Measurements from ENCODE around the gene AMPH.

GRCh38 chr7:38429057-38429456 lies 202.1 kb downstream of the AMPH start:
- TF ChIP-seq CTCF (IDR thresholded peaks at IDR 0.05) (no peak), POLR2A (IDR thresholded peaks at IDR 0.05) (no peak), POLR2AphosphoS5 (IDR thresholded peaks at IDR 0.05; ENCODE audit: insufficient read depth in 1 of 2, low read depth in 1 of 2) (no peak)
